BJ (cell line): ENCODE data around the gene LYPD6. TPM values are rescaled to one million over a fixed set of nuclear protein-coding genes. Genes with fewer than 3 reads are reported as not detected.
"Not testable (repeated sequence)": the region's sequence is repeated elsewhere in the genome, so short reads cannot be mapped to it uniquely, and the experiment has no call there.

Source experiments
- CTCF ChIA-PET: fragments of 350-600 bp; formaldehyde crosslinking; extraction: SDS; loops from one replicate; lab custom pipeline; 2021; ENCODE audit warnings: antibody characterized with exemption, inconsistent platforms; lab: Yijun Ruan, JAX
- POLR2A ChIA-PET: fragments of 300-600 bp; sonication (Branson Sonifier 250); formaldehyde crosslinking; extraction: SDS; loops from one replicate; lab custom pipeline; 2021; ENCODE audit warnings: antibody characterized with exemption; lab: Charles Lee
- DNase-seq: peaks from one replicate; pipeline ENCODE4 v3.0.0-alpha.2; 2011; ENCODE audit warnings: low read depth
- H3K27me3 ChIP-seq: 2 replicates; pipeline ENCODE4 v1.6.0; 2011; ENCODE audit warnings: low read length; ENCODE audit not compliant: control insufficient read depth, insufficient read depth
- H3K36me3 ChIP-seq: 2 replicates; pipeline ENCODE4 v1.5.1; 2011; ENCODE audit warnings: low read length; ENCODE audit not compliant: control insufficient read depth, insufficient read depth
- H3K4me3 ChIP-seq: 2 replicates; pipeline ENCODE4 v1.5.1; 2011; ENCODE audit warnings: low read depth, mild to moderate bottlenecking, control low read depth, low read length
- CTCF ChIP-seq: IDR thresholded peaks from 2 replicates; pipeline ENCODE4 v1.5.1; 2011; ENCODE audit warnings: low read depth, mild to moderate bottlenecking, control low read depth, inconsistent platforms, low read length, moderate library complexity; ENCODE audit not compliant: insufficient read depth
- polyA plus RNA-seq: library from polyadenylated mRNA; depleted of rRNA; stranded (reverse); fragments of >200 nt; gene quantifications from 2 replicates; pipeline ENCODE4 v1.2.3, GENCODE V29; 2011

LYPD6 gene
- polyA plus RNA-seq, 1 experiment: 7.1 TPM

GRCh38 chr2:149492923-149493322, 162.5 kb downstream of the LYPD6 start:
- Histone ChIP-seq H3K36me3 (no peaks in the 10 kb centered on the region), H3K4me3 (no peak overlapping the region), H3K27me3 (peaks cover 1% of the 10 kb centered on the region; the same call in 1 of the 2 replicates)
- DNase-seq: no peak
- TF ChIP-seq CTCF: no peak
- ChIA-PET CTCF (interaction anchor here (0.5 to 1.3 kb wide), 2 partner anchors 11 to 333 kb away, joined by 3 to 5 read pairs; no protein-coding TSS in a partner anchor), POLR2A (no interaction called here)

GRCh38 chr2:149499204-149499603, 168.8 kb downstream of the LYPD6 start:
- H3K36me3 ChIP-seq, H3K27me3 ChIP-seq, POLR2A ChIA-PET, H3K4me3 ChIP-seq, DNase-seq: not testable (repeated sequence)
- CTCF ChIA-PET: interaction anchor here (1.2 kb wide), 1 partner anchor 481 kb away, joined by 3 read pairs; no protein-coding TSS in a partner anchor

- H3K36me3 ChIP-seq, CTCF ChIA-PET, H3K27me3 ChIP-seq, H3K4me3 ChIP-seq, DNase-seq: not testable (repeated sequence)
- POLR2A ChIA-PET: interaction anchor here (0.6 kb wide), 1 partner anchor 17 kb away, joined by 3 read pairs; no protein-coding TSS in a partner anchor
Measured at GRCh38 chr2:149506808-149507207, 176.4 kb downstream of the LYPD6 start.

- H3K4me3 ChIP-seq: no peak overlapping the region
- TF ChIP-seq CTCF: no peak
- H3K27me3 ChIP-seq: no peaks in the 10 kb centered on the region; the same call in 1 of the 2 replicates
- CTCF ChIA-PET: no interaction called here
- POLR2A ChIA-PET: interaction anchor here (0.6 kb wide), 1 partner anchor 1860 kb away, joined by 4 read pairs; no protein-coding TSS in a partner anchor
- no peak for DNase-seq
- no peaks in the 10 kb centered on the region for H3K36me3 ChIP-seq
Measured at GRCh38 chr2:149507974-149508373, 177.6 kb downstream of the LYPD6 start.

- no peak for TF ChIP-seq CTCF
- Histone ChIP-seq H3K4me3 (no peak overlapping the region), H3K27me3 (no peaks in the 10 kb centered on the region), H3K36me3 (no peaks in the 10 kb centered on the region)
- CTCF ChIA-PET: no interaction called here
- DNase-seq: no peak
- POLR2A ChIA-PET: no interaction called here
Measured at GRCh38 chr2:149513461-149513860, 183.1 kb downstream of the LYPD6 start.
